C1 segment of cervical spinal cord (tissue), 14 donors: ENCODE data around the gene KCNMB4.

ENCODE experiments used
- DNase-seq, 14 donors: peaks; one replicate each; lab custom pipeline; 2025; lab: John Stamatoyannopoulos, UW

KCNMB4 gene

GRCh38 chr12:70430400-70430799 lies 64.3 kb downstream of the KCNMB4 start:
- DNase-seq = no peak

GRCh38 chr12:70436836-70437235 lies 70.7 kb downstream of the KCNMB4 start:
- no peak for DNase-seq

GRCh38 chr12:70443062-70443673 lies 77.1 kb downstream of the KCNMB4 start:
- no peak for DNase-seq

GRCh38 chr12:70444903-70445302 lies 78.8 kb downstream of the KCNMB4 start:
- DNase-seq = no peak

GRCh38 chr12:70448371-70448770 lies 82.3 kb downstream of the KCNMB4 start:
- DNase-seq = no peak

- no peak for DNase-seq
These were observed 83.1 kb downstream of the KCNMB4 start for GRCh38 chr12:70449074-70449752.

GRCh38 chr12:70449753-70450341 lies 83.8 kb downstream of the KCNMB4 start:
- DNase-seq = no peak

GRCh38 chr12:70451528-70451927 lies 85.4 kb downstream of the KCNMB4 start:
- no peak for DNase-seq

GRCh38 chr12:70456953-70457352 lies 90.9 kb downstream of the KCNMB4 start:
- DNase-seq = no peak

- DNase-seq = no peak
These were observed 93.7 kb downstream of the KCNMB4 start for GRCh38 chr12:70459786-70460185.

GRCh38 chr12:70463997-70464396 lies 97.9 kb downstream of the KCNMB4 start:
- DNase-seq = no peak

- DNase-seq = no peak
These were observed 100.7 kb downstream of the KCNMB4 start for GRCh38 chr12:70466753-70467152.

- DNase-seq = no peak
These were observed 101.4 kb downstream of the KCNMB4 start for GRCh38 chr12:70467476-70467875.

GRCh38 chr12:70467918-70468733 lies 102.0 kb downstream of the KCNMB4 start:
- DNase-seq = no peak

- no peak for DNase-seq
These were observed 102.7 kb downstream of the KCNMB4 start for GRCh38 chr12:70468741-70469140.

GRCh38 chr12:70469221-70469820 lies 103.2 kb downstream of the KCNMB4 start:
- DNase-seq = no peak

GRCh38 chr12:70482764-70483163 lies 116.7 kb downstream of the KCNMB4 start:
- no peak for DNase-seq
